Upper lobe of left lung (tissue), 6 donors: ENCODE data around the gene DGKK. TPM values are rescaled to one million over a fixed set of nuclear protein-coding genes. Genes with fewer than 3 reads are reported as not detected.

Experiments
- ATAC-seq, 2 donors: fragments of 200-7000 bp; cut with Tn5 transposase; one replicate each; pipeline ENCODE4 v1.9.1; 2022; ENCODE audit warnings: mild to moderate bottlenecking in 2 of 2, moderate library complexity in 2 of 2; ENCODE audit not compliant: low FRiP score in 2 of 2
- DNase-seq, 2 donors: peaks; one replicate each; pipeline ENCODE4 v3.0.0-alpha.2; 2019 to 2020
- H3K27ac ChIP-seq, 4 donors: fragments of 200-600 bp; sonication (generic); one replicate each; pipeline ENCODE4 v1.5.1; 2016 to 2019
- H3K27me3 ChIP-seq, 4 donors: fragments of 200-600 bp; sonication (generic); one replicate each; pipeline ENCODE4 v1.5.1; 2017 to 2019
- H3K36me3 ChIP-seq, 4 donors: fragments of 200-600 bp; sonication (generic); one replicate each; pipeline ENCODE4 v1.5.1; 2016 to 2019
- H3K4me1 ChIP-seq, 4 donors: fragments of 200-600 bp; sonication (generic); one replicate each; pipeline ENCODE4 v1.5.1; 2018 to 2019
- H3K4me3 ChIP-seq, 4 donors: fragments of 200-600 bp; sonication (generic); one replicate each; pipeline ENCODE4 v1.5.1; 2017 to 2019; ENCODE audit warnings: mild to moderate bottlenecking in 2 of 4, moderate library complexity in 1 of 4
- H3K9me3 ChIP-seq, 4 donors: fragments of 200-600 bp; sonication (generic); one replicate each; pipeline ENCODE4 v1.5.1; 2018 to 2019
- EP300 ChIP-seq, 4 donors: sonication (generic); formaldehyde crosslinking; IDR thresholded peaks; one replicate each; pipeline ENCODE4 v1.5.1; 2017; ENCODE audit warnings: antibody characterized with exemption in 4 of 4, control low read depth in 2 of 4
- POLR2A ChIP-seq, 4 donors: fragments of 450-650 bp; IDR thresholded peaks; one replicate each; pipeline ENCODE4 v1.5.1; 2016 to 2017; ENCODE audit warnings: antibody characterized with exemption in 4 of 4, mild to moderate bottlenecking in 2 of 4
- POLR2AphosphoS5 ChIP-seq, 2 donors: sonication (generic); formaldehyde crosslinking; IDR thresholded peaks; one replicate each; pipeline ENCODE4 v1.5.1; 2017; ENCODE audit warnings: antibody characterized with exemption in 2 of 2
- WGBS, 2 donors: methylation state at CpG; one replicate each; pipeline ENCODE4 v1.1.5; 2017 to 2018; 5-methylcytosine and 5-hydroxymethylcytosine counted together
- total RNA-seq, 6 donors: library from RNA; depleted of rRNA in 4 of 6; stranded (reverse); fragments of >200 nt in 4 of 6; gene quantifications; one replicate each; pipeline versions ENCODE4 v1.1.0 to v1.2.1, GENCODE V29; 2016 to 2021
- TF ChIP-seq, protein P1 (sequence below), 6 experiments: fragments of 450-650 bp in 4 of 6; fragments of 200-600 bp in 2 of 6; sonication (generic) in 2 of 6; IDR thresholded peaks; one replicate each; pipeline ENCODE4 v1.5.1; 2016 to 2019; ENCODE audit warnings: antibody characterized with exemption in 6 of 6
- donor health status: DM: no; HTN: no; CAD: no; lungs with moderate emphysema.
- donor health status: DM: no; HTN: yes; CAD: no; lungs with severe emphysema.

DGKK gene
- total RNA-seq, 6 donors from 2014 or later = 0.09 to 0.13 TPM; not detected in 4

DNA sequence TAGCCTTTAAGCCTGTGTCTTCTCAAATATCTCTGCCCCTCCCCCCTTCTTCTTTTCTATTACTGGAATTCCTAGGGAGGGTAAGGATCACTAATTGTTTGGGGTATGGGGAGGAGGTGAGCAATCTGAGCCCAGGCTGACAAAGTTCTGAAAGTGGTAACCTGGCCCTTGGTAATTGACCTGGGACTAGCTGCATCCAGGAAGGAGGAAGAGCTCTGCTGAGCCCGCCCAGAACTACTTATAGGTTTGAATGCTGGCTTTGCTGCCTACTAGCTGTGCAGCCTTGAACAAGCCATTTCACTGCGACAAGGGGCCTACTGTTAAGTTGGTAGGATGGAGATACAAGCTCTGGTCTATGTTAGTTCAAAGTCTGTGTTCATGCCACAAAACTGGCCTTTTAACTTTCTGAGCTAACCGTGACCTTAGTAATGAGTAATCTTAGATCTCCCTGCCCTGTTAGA lies 37.8 kb downstream of the DGKK start:
- Histone ChIP-seq H3K4me3 (no peak overlapping the region), H3K27ac (no peak overlapping the region), H3K36me3 (no peaks in the 10 kb centered on the region), H3K27me3 (peaks cover 0 to 2% (median 0%) of the 10 kb centered on the region in 4 donors), H3K9me3 (no peaks in the 10 kb centered on the region), H3K4me1 (no peaks in the 10 kb centered on the region)
- TF ChIP-seq POLR2A (IDR thresholded peaks at IDR 0.05) (no peak), POLR2AphosphoS5 (IDR thresholded peaks at IDR 0.05) (no peak), EP300 (IDR thresholded peaks at IDR 0.05) (no peak)
- TF ChIP-seq, protein P1, sequence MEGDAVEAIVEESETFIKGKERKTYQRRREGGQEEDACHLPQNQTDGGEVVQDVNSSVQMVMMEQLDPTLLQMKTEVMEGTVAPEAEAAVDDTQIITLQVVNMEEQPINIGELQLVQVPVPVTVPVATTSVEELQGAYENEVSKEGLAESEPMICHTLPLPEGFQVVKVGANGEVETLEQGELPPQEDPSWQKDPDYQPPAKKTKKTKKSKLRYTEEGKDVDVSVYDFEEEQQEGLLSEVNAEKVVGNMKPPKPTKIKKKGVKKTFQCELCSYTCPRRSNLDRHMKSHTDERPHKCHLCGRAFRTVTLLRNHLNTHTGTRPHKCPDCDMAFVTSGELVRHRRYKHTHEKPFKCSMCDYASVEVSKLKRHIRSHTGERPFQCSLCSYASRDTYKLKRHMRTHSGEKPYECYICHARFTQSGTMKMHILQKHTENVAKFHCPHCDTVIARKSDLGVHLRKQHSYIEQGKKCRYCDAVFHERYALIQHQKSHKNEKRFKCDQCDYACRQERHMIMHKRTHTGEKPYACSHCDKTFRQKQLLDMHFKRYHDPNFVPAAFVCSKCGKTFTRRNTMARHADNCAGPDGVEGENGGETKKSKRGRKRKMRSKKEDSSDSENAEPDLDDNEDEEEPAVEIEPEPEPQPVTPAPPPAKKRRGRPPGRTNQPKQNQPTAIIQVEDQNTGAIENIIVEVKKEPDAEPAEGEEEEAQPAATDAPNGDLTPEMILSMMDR (IDR thresholded peaks at IDR 0.05) = no peak
- ATAC-seq = no peak
- DNase-seq = no peak
- WGBS, 2 donors = 74 to 100% methylated on average over 1 to 3 of the region's 3 CpGs

DNA sequence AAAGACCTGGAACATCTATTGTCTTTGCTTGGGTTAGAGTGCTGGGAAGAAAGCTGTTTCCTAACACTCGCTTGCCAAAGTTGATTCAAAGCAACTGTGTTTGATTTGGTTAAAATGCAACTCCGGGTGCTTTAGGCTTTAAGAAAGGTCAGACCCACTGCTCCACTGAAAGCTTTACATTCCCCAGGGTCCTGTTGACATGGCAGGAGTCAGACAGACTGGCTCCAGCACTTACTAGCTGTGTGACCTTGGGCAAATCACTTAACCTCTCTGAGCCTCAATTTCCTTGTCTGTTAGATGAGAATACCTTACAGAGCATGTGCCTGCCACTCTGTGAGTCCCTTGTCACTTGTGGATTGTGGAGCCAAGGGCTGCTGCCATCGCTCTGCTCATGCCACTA lies 39.0 kb downstream of the DGKK start:
- 60 to 72% methylated on average over 2 to 3 of the region's 3 CpGs for WGBS, 2 donors
- no peaks in the 10 kb centered on the region for H3K9me3 ChIP-seq
- DNase-seq (no peak), ATAC-seq (no peak)
- peaks cover 0 to 2% (median 0%) of the 10 kb centered on the region in 4 donors for H3K27me3 ChIP-seq
- H3K27ac ChIP-seq = no peak overlapping the region
- H3K4me1 ChIP-seq = no peaks in the 10 kb centered on the region
- H3K4me3 ChIP-seq = no peak overlapping the region
- H3K36me3 ChIP-seq = no peaks in the 10 kb centered on the region
- TF ChIP-seq, protein P1 (IDR thresholded peaks at IDR 0.05) = no peak
- TF ChIP-seq EP300 (IDR thresholded peaks at IDR 0.05) = no peak
- no peak for TF ChIP-seq POLR2A (IDR thresholded peaks at IDR 0.05)
- TF ChIP-seq POLR2AphosphoS5 (IDR thresholded peaks at IDR 0.05) = no peak

DNA sequence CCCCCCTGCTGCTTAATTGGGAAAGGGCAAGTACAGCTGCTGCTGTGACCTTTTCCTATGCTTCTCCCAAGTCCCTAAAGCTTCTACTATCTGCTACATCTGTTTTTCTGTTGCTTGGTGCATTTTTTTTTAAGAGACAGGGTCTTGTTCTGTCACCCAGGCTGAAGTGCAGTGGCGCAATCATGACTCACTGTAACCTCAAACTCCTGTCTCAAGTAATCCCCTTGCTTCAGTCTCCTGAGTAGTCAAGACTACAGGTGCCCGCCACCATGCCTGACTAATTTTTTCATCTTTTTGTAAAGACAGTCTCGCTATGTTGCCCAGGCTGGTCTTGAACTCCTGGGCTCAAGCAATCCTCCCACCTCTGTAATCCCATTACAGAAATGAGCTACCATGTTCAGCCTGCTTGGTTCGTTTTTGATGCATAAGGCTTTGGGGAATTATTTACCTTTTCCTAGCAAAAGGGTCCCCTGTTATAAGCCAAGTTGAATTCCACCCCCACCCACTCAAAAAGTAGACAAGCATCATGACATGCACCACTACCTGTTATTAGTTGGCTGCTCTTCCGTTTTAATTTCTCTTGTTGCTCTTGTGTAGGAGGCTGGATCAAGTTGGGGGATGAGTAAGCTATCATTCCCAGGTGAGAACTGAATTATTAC lies 39.6 kb downstream of the DGKK start:
- Histone ChIP-seq H3K9me3 (no peaks in the 10 kb centered on the region), H3K4me3 (no peak overlapping the region), H3K36me3 (no peaks in the 10 kb centered on the region), H3K27ac (no peak overlapping the region), H3K27me3 (peaks cover 0 to 2% (median 0%) of the 10 kb centered on the region in 4 donors), H3K4me1 (no peaks in the 10 kb centered on the region)
- TF ChIP-seq POLR2AphosphoS5 (IDR thresholded peaks at IDR 0.05) (no peak), EP300 (IDR thresholded peaks at IDR 0.05) (no peak), POLR2A (IDR thresholded peaks at IDR 0.05) (no peak)
- TF ChIP-seq, protein P1 (IDR thresholded peaks at IDR 0.05) = no peak
- no peak for ATAC-seq
- no peak for DNase-seq
- 69 to 75% methylated on average over 5 of the region's 5 CpGs for WGBS, 2 donors

DNA sequence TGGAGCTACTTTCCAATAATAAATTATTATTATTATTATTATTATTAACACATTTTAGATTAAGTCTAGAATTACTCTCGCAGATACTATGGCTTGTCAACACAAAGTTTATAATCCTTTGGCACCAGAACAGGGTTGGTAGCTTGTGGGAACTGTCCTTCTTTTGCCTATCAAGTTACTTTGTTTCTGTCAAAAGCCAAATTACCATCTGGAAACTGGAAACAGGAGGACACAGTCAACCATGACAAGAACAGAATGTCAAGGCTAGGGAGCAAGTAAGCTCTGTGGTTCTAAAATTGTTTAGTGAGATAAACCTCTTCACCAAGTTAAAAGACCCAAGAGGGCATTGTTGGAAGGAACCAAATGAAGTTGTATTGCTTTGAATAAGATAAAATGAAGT lies 42.5 kb downstream of the DGKK start:
- Histone ChIP-seq H3K27ac (no peak overlapping the region), H3K9me3 (no peaks in the 10 kb centered on the region), H3K4me3 (no peak overlapping the region), H3K36me3 (no peaks in the 10 kb centered on the region), H3K27me3 (no peaks in the 10 kb centered on the region), H3K4me1 (no peaks in the 10 kb centered on the region)
- no peak for ATAC-seq
- no peak for DNase-seq
- TF ChIP-seq, protein P1 (IDR thresholded peaks at IDR 0.05) = no peak
- WGBS, 2 donors = 80 to 92% methylated on average over 1 of the region's 1 CpG

DNA sequence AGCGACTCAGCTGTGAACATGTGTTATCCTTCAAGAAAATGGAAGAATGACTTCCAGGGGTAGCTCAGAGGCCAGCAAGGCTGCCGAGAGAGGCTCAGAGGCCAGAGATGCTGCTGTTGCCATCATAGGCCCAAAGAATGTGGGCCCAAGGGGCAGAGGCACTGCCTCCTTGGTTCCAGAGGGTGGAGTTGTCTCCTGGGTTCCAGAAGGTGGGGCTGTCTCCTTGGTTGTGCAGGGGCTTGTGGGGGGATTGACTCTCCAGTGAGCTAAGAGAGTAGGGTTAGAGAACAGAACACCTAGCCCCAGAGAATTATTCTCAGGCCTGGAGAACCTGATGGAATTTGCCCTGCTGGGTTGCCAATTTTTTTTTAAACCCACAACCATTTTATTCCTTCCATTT lies 62.6 kb downstream of the DGKK start:
- H3K4me1 ChIP-seq = no peaks in the 10 kb centered on the region
- H3K4me3 ChIP-seq = no peak overlapping the region
- H3K27me3 ChIP-seq = no peaks in the 10 kb centered on the region
- no peaks in the 10 kb centered on the region for H3K36me3 ChIP-seq
- TF ChIP-seq POLR2AphosphoS5 (IDR thresholded peaks at IDR 0.05) (no peak), POLR2A (IDR thresholded peaks at IDR 0.05) (no peak), EP300 (IDR thresholded peaks at IDR 0.05) (no peak)
- TF ChIP-seq, protein P1 (IDR thresholded peaks at IDR 0.05) = no peak
- WGBS, 2 donors = 89 to 90% methylated on average over 2 of the region's 2 CpGs
- DNase-seq (no peak), ATAC-seq (no peak)
- H3K9me3 ChIP-seq = peaks cover 0 to 4% (median 0%) of the 10 kb centered on the region in 4 donors
- H3K27ac ChIP-seq = no peak overlapping the region
